LNCAP (cell line): Measurements from ENCODE around the gene PLEKHG4B.

Experiments
- TF ChIP-seq, protein P1 (sequence below): fragments of 450-650 bp; IDR thresholded peaks from 2 replicates; pipeline ENCODE4 v1.5.1; 2017; ENCODE audit warnings: mild to moderate bottlenecking

PLEKHG4B gene

DNA sequence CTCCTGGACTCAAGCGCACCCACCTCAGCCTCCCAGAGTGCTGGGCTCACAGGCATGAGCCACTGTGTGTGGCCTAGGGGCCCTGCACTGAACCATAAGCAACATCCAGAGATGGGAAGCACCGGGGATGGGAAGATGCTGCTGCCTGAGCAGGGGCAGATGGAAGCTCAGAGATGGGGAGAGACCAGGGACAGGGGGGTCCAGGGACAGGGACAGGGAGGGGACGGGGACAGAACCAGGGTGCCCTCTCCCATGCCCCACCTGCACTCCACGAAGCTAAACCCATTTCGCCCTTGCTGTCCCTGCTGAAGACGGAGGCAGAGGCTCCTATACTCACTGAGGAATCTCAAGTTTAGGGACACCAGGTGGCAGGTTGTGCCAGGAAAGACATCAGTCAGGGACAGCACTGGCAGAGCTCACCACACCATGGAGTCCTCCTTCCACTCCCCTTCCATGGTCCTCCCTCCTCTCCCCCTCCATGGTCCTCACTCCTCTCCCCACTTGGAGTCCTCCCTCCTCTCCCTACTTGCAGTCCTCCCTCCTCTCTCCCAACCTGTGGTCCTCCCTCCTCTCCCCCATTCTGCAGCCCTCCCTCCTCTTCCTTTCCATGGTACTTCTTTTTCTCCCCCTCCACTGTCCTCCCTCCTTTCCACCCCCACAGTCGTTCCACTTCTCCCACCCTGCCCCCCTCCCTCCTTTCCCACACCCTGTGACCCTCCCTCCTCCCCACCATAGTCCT, 53.8 kb downstream of the PLEKHG4B start:
- TF ChIP-seq, protein P1, sequence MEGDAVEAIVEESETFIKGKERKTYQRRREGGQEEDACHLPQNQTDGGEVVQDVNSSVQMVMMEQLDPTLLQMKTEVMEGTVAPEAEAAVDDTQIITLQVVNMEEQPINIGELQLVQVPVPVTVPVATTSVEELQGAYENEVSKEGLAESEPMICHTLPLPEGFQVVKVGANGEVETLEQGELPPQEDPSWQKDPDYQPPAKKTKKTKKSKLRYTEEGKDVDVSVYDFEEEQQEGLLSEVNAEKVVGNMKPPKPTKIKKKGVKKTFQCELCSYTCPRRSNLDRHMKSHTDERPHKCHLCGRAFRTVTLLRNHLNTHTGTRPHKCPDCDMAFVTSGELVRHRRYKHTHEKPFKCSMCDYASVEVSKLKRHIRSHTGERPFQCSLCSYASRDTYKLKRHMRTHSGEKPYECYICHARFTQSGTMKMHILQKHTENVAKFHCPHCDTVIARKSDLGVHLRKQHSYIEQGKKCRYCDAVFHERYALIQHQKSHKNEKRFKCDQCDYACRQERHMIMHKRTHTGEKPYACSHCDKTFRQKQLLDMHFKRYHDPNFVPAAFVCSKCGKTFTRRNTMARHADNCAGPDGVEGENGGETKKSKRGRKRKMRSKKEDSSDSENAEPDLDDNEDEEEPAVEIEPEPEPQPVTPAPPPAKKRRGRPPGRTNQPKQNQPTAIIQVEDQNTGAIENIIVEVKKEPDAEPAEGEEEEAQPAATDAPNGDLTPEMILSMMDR: no peak

DNA sequence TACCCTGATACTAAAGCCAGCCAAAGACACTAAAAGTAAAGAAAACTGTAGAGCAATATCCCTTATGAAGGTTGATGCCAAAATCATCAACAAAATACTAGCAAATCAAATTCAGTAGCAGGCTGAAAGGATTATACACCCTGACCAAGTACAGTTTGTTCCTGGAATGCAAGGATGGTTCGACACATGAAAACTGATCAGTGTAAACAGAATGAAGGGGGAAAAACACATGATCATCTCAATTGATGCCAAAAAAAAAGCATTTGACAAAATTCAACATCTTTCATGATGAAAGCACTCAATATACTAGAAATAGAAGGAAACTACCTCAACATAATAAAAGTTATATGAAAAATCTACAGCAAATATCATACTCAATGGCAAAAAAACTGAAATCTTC, 55.8 kb downstream of the PLEKHG4B start:
- TF ChIP-seq, protein P1: no peak

DNA sequence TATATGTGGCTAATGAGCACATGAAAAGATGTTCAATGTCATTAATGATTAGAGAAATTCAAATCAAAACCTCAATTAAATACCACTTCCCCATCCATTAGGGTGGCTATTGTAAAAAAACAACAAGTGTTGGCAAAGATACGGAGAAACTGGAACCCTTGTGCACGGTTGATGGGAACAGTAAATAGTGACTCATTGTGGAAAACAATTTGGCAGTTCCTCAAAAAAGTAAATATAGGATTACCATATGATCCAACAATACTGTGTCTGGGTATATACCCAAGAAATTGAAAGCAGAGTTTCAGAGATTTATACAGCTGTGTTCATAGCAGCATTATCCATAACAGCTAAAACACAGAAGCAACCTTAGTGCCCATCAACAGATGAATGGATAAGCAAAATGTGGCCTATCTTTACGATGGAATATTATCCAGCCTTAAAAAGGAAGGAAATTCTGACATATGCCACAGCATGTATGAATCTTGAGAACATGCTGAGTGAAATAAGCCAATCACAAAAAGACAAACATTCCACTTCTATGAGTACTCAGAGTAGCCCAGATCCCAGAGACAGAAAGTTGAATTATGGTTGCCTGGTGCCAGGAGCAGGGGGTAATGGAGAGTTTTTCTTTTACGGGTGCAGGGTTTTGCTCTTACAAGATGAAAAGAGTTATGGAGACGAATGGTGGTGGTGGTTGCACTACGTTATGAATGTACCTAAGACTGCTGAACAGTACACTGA, 57.9 kb downstream of the PLEKHG4B start:
- TF ChIP-seq, protein P1: no peak

DNA sequence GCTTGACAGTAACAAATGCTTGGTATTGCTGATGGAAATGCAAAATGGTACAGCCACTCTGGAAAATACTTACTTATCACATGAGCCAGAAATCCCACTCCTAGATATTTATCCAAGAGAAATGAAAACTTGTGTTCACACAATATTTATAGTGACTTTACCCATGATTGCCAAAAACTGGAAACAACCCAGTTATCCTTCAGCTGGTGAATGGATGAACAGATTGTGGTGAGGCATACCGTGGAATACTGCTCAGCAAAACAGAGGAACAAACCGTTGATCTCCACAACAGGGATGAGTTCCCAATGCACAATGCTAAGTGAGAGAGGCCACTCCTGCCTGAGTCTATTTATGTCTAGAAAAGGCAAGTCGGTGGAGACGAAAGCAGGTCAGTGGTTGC, 58.8 kb downstream of the PLEKHG4B start:
- TF ChIP-seq, protein P1: no peak

DNA sequence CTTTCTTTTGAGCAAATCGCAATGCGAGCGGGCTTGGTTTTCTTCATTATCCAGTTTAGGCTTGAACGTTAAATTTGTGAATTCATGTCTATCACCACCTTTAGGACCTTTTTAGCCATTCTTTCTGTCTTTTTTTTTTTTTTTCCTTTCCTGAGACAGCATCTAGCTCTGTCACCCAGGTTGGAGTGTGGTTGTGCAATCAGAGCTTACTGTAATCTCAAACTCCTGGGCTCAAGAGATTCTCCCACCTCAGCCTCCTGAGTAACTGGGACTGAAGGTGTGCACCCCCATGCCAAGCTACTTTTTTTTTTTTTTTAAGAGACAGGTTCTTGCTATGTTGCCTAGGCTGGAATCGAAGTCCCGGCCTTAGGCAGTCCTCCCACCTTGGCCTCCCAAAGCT, 60.1 kb downstream of the PLEKHG4B start:
- TF ChIP-seq, protein P1: no peak

DNA sequence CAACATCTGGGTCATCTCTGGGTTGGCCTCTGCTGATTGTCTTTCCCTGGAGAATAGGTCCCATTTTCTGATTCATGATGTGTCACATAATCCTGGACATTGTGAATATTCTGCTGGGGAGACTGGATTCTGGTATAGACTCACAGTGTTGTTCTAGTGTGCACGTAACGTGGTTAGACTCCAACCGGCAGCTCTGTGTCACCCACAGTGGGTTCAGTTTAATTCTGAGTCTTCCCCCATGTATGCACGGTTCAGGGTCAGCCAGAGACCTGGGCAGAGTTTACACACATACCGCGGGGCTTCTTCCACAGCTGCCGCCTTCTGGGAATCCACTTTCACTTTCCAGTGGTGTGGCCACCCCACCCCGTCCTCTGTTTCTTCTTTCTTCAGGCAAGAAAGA, 61.3 kb downstream of the PLEKHG4B start:
- TF ChIP-seq, protein P1: no peak

DNA sequence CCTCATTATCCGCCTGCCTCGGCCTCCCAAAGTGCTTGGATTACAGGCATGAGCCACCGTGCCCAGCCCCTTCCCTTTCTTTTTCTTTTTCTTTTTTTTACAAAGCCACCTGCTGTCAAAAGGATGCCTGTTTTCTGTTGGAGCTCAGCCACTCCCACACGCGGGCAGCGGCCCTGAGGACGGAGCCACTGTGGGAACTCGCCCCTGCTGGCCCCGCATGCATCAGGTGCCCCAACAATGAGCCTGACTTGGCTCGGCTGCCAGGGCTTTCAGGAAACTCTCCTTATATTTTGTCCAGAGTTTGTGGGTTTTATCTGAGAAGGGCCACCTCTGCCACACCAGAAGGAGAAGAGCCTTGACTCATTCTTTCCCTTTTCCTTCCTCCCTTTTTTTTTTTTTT, 62.3 kb downstream of the PLEKHG4B start:
- TF ChIP-seq, protein P1: no peak
